ENCODE data around the gene DCTN1.

DCTN1 gene

DNA sequence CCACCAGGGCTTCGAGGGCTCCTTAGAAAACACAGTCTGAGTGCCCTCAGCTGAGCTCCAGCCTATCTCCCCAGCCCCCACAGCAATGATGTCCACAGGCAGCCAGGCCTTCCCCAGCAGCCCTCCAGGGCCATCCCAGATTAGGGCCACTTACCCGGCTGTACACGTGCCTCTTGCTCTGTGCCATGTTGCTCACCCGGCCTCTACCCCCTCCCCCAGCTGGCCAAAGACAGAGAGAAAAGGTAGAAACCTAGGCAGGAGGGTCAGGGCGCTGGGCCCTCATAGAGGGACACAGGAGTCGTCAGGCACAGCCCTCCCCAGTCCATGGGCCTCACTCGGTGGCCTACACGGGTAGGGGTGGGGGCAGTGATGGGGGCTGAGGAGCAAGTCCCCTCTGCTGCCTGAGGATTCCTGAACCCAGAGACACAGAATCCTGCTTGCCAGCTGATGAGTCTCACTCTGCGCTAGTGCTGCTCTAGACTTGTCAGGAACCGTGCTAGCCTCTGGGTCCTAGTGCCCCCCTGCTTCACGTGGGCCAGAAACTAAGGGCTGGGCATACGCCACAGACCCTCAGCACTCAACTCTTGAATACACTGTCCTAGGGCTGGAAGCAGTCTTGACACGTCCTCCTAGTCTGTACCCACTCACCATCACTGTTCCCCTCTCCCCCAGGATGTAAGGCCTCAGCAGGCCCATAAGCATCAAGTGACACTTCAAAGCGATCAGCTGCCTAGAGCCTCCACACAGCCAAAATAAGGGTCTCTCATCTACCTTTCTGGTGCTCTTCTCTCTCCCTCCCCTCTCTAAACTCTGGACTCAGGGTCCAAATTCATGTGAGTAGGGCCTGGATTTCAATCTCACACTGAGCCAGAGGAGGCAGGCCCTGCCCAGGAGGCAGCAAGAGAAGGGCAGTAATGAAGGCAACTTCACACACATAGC lies at the start of gene DCTN1:
TSS of gene DCTN1 (minus strand) at position 461 of the 939 bp plus-strand sequence. CDS start at position 187, 274 bp downstream.
- peak within 1 kb of the TSS; percentile 59 for H3K9ac ChIP-seq (ENCODE audit: low read depth, low read length, poor library complexity, severe bottlenecking)
- no peaks in the 10 kb centered on the region for H3K9me2 ChIP-seq (replicated peaks; ENCODE audit: low read depth, low read length)
- TF ChIP-seq EZH2phosphoT487 (IDR thresholded peaks at IDR 0.05; ENCODE audit: borderline replicate concordance), result no peak
- TF ChIP-seq, protein P1, sequence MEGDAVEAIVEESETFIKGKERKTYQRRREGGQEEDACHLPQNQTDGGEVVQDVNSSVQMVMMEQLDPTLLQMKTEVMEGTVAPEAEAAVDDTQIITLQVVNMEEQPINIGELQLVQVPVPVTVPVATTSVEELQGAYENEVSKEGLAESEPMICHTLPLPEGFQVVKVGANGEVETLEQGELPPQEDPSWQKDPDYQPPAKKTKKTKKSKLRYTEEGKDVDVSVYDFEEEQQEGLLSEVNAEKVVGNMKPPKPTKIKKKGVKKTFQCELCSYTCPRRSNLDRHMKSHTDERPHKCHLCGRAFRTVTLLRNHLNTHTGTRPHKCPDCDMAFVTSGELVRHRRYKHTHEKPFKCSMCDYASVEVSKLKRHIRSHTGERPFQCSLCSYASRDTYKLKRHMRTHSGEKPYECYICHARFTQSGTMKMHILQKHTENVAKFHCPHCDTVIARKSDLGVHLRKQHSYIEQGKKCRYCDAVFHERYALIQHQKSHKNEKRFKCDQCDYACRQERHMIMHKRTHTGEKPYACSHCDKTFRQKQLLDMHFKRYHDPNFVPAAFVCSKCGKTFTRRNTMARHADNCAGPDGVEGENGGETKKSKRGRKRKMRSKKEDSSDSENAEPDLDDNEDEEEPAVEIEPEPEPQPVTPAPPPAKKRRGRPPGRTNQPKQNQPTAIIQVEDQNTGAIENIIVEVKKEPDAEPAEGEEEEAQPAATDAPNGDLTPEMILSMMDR (conservative IDR thresholded peaks at IDR 0.05; ENCODE audit: low read length), result no peak
- H4K20me1 ChIP-seq (ENCODE audit: insufficient read depth, low read length, poor library complexity, severe bottlenecking), result peaks cover 12% of the 10 kb centered on the region
- peak within 1 kb of the TSS; percentile 76 for H3K4me2 ChIP-seq (ENCODE audit: low read depth, low read length, poor library complexity, severe bottlenecking)
- peaks cover 26% of the 10 kb centered on the region; the same call in 1 of the 2 replicates for H3K36me3 ChIP-seq (ENCODE audit: insufficient read depth, low read length)
- H3K4me3 ChIP-seq (ENCODE audit: low read length, poor library complexity, severe bottlenecking), result peak within 1 kb of the TSS; percentile 62
- H3F3A ChIP-seq (ENCODE audit: low read depth), result no peaks in the 10 kb centered on the region
- H3K79me2 ChIP-seq (ENCODE audit: insufficient read depth, low read length), result peaks cover 36% of the 10 kb centered on the region; the same call in 1 of the 2 replicates
- peaks cover 27% of the 10 kb centered on the region for H3K4me1 ChIP-seq (ENCODE audit: insufficient read depth, low read length, poor library complexity, severe bottlenecking)
- H3K9me3 ChIP-seq (ENCODE audit: insufficient read depth, low read depth, low read length), result no peaks in the 10 kb centered on the region
- H3K27me3 ChIP-seq (ENCODE audit: insufficient read depth, low read length, poor library complexity, severe bottlenecking), result no peaks in the 10 kb centered on the region
- no peak within 1 kb of the TSS for H2AFZ ChIP-seq (ENCODE audit: low read length)

DNA sequence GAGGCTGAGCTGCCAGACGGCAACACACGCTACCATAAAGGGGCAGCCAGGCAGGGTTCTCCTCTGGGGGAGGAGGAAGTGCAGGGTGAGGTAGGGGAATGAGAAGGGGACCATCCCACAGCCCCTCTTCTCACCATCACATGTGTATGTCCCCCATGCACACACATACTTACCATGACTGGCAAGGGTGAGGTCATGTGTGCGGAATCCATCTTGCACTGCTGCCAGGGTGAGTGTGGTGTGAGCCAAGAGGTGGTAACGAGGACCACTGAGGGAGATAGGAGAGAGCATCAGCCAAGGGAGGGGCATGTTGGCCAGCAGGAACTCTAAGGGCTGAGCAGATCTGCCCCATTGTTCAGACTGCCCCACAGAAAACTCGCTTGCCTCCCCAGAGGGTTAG lies 48.6 kb upstream of the DCTN1 start:
- Histone ChIP-seq H3K4me3 (ENCODE audit: low read length, poor library complexity, severe bottlenecking) (no peak overlapping the region), H3K27me3 (ENCODE audit: insufficient read depth, low read length, poor library complexity, severe bottlenecking) (no peaks in the 10 kb centered on the region), H3K9me3 (ENCODE audit: insufficient read depth, low read depth, low read length) (no peaks in the 10 kb centered on the region), H3K9me2 (replicated peaks; ENCODE audit: low read depth, low read length) (no peaks in the 10 kb centered on the region), H3K4me2 (ENCODE audit: low read depth, low read length, poor library complexity, severe bottlenecking) (no peak overlapping the region), H2AFZ (ENCODE audit: low read length) (no peak overlapping the region), H4K20me1 (ENCODE audit: insufficient read depth, low read length, poor library complexity, severe bottlenecking) (no peaks in the 10 kb centered on the region), H3K79me2 (ENCODE audit: insufficient read depth, low read length) (no peaks in the 10 kb centered on the region), H3K36me3 (ENCODE audit: insufficient read depth, low read length) (peaks cover 5% of the 10 kb centered on the region; the same call in 1 of the 2 replicates), H3F3A (ENCODE audit: low read depth) (no peaks in the 10 kb centered on the region), H3K4me1 (ENCODE audit: insufficient read depth, low read length, poor library complexity, severe bottlenecking) (no peaks in the 10 kb centered on the region), H3K9ac (ENCODE audit: low read depth, low read length, poor library complexity, severe bottlenecking) (no peak overlapping the region)
- TF ChIP-seq, protein P1 (conservative IDR thresholded peaks at IDR 0.05; ENCODE audit: low read length), result no peak
- TF ChIP-seq EZH2phosphoT487 (IDR thresholded peaks at IDR 0.05; ENCODE audit: borderline replicate concordance), result no peak

DNA sequence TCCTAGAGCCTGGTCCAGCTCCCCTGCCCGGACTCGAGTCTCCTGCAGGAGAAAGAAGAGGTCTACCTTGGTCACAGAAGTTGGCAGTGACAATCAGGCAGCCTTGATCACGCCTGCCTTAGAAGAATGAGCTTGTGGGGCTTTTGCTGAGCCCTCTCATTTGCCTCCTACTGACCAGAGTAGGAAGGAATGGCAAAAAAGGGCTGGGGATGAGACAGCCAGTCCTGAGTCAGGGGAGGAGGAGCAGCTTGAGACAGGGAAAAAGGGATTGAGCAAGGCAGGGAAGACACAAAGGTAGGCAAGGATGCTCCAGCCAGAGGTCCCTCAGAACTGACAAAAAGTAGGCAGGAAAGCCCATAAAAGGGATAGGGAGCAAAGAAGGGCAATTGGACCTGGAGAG lies 47.4 kb upstream of the DCTN1 start:
- Histone ChIP-seq H3K4me3 (ENCODE audit: low read length, poor library complexity, severe bottlenecking) (no peak overlapping the region), H3K36me3 (ENCODE audit: insufficient read depth, low read length) (peaks cover 5% of the 10 kb centered on the region; the same call in 1 of the 2 replicates), H3K9ac (ENCODE audit: low read depth, low read length, poor library complexity, severe bottlenecking) (no peak overlapping the region)

More for the DNA sequence above, 47.4 kb upstream of the DCTN1 start:
- Histone ChIP-seq H4K20me1 (ENCODE audit: insufficient read depth, low read length, poor library complexity, severe bottlenecking) (no peaks in the 10 kb centered on the region), H2AFZ (ENCODE audit: low read length) (no peak overlapping the region), H3K9me3 (ENCODE audit: insufficient read depth, low read depth, low read length) (no peaks in the 10 kb centered on the region), H3K27me3 (ENCODE audit: insufficient read depth, low read length, poor library complexity, severe bottlenecking) (no peaks in the 10 kb centered on the region), H3K4me2 (ENCODE audit: low read depth, low read length, poor library complexity, severe bottlenecking) (no peak overlapping the region), H3K79me2 (ENCODE audit: insufficient read depth, low read length) (peaks cover 11% of the 10 kb centered on the region; the same call in 1 of the 2 replicates), H3K4me1 (ENCODE audit: insufficient read depth, low read length, poor library complexity, severe bottlenecking) (peaks cover 5% of the 10 kb centered on the region), H3F3A (ENCODE audit: low read depth) (no peaks in the 10 kb centered on the region), H3K9me2 (replicated peaks; ENCODE audit: low read depth, low read length) (no peaks in the 10 kb centered on the region)
- no peak for TF ChIP-seq EZH2phosphoT487 (IDR thresholded peaks at IDR 0.05; ENCODE audit: borderline replicate concordance)
- TF ChIP-seq, protein P1 (conservative IDR thresholded peaks at IDR 0.05; ENCODE audit: low read length), result no peak

Measured in Loucy (cell line).